ENCODE results near the gene EFR3B.
"Not testable (repeated sequence)": the region's sequence is repeated elsewhere in the genome, so short reads cannot be mapped to it uniquely, and the experiment has no call there.

EFR3B gene

DNA sequence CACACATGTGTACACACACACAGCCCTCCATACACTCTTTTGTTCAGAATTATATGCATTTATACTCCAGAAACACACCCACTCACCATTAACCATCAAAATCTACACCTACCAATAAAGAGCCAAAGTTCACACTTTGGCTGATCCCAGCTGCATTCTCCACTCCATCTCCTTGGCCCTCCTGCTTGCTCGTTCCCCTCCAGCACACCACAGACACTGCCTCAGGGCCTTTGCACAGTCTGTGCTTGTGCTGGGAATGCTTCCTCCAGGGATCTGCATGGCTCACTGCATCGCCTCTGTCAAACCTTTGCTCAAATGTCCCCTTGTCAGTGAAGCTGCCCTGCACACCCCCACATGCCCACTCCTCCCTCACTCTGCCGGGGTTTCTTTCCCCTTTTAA is 80.5 kb downstream of the EFR3B start:
- Histone ChIP-seq H3K4me3 (ENCODE audit: low read depth, low read length) (no peak overlapping the region), H3K4me1 (ENCODE audit: control insufficient read depth, insufficient read depth, low read length) (no peaks in the 10 kb centered on the region), H3K36me3 (ENCODE audit: control insufficient read depth in 2 of 2, insufficient read depth in 1 of 2, low read length in 2 of 2) (no peaks in the 10 kb centered on the region), H3K9me3 (ENCODE audit: control insufficient read depth, insufficient read depth, low read depth, low read length) (no peaks in the 10 kb centered on the region), H3K27ac (ENCODE audit: extremely low read depth, low read depth, low read length) (no peak overlapping the region)
- TF ChIP-seq ZNF623 (tag by site-specific recombination; IDR thresholded peaks at IDR 0.05) (peak; percentile 91), OVOL3 (tag by site-specific recombination; IDR thresholded peaks at IDR 0.05) (no peak)
- ChIA-PET CTCF (interaction anchor here (5.0 kb wide), 1 partner anchor 147 kb away, joined by 26 read pairs; no protein-coding TSS in a partner anchor), POLR2A (no interaction called here)

DNA sequence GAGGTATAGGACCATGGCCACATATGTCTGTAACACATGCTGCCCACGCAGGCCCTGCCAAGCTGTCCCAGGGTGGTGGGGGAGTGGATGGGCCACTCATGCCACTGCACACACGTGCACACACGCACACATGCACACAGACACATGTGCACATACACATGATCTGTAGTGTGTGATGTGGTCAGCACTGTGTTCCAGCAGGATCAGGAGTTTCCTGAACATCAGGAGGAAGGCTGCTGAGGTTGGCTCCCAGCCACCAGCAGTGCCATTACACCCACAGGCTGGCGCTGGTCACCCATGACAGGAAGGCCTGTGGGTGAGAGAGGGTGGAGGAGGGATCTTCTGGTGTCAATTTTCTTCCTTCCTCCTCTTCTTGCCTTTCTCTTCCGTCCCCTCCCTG is 81.8 kb downstream of the EFR3B start:
- H3K9me3 ChIP-seq (ENCODE audit: control insufficient read depth, insufficient read depth, low read depth, low read length) = no peaks in the 10 kb centered on the region
- H3K27ac ChIP-seq (ENCODE audit: extremely low read depth, low read depth, low read length) = no peak overlapping the region
- no peaks in the 10 kb centered on the region for H3K4me1 ChIP-seq (ENCODE audit: control insufficient read depth, insufficient read depth, low read length)
- POLR2A ChIA-PET = no interaction called here
- no peaks in the 10 kb centered on the region for H3K36me3 ChIP-seq (ENCODE audit: control insufficient read depth in 2 of 2, insufficient read depth in 1 of 2, low read length in 2 of 2)
- H3K4me3 ChIP-seq (ENCODE audit: low read depth, low read length) = no peak overlapping the region
- TF ChIP-seq EGR2 (tag by site-specific recombination; IDR thresholded peaks at IDR 0.05; ENCODE audit: low read depth) (peak; percentile 81), ZFHX2 (tag by site-specific recombination; conservative IDR thresholded peaks at IDR 0.05) (peak; percentile 82)
- TF ChIP-seq, protein P1, sequence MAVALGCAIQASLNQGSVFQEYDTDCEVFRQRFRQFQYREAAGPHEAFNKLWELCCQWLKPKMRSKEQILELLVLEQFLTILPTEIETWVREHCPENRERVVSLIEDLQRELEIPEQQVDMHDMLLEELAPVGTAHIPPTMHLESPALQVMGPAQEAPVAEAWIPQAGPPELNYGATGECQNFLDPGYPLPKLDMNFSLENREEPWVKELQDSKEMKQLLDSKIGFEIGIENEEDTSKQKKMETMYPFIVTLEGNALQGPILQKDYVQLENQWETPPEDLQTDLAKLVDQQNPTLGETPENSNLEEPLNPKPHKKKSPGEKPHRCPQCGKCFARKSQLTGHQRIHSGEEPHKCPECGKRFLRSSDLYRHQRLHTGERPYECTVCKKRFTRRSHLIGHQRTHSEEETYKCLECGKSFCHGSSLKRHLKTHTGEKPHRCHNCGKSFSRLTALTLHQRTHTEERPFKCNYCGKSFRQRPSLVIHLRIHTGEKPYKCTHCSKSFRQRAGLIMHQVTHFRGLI (tag by site-specific recombination; IDR thresholded peaks at IDR 0.05) = no peak
- CTCF ChIA-PET = interaction anchor here (5.0 kb wide), 1 partner anchor 148 kb away, joined by 26 read pairs; no protein-coding TSS in a partner anchor

DNA sequence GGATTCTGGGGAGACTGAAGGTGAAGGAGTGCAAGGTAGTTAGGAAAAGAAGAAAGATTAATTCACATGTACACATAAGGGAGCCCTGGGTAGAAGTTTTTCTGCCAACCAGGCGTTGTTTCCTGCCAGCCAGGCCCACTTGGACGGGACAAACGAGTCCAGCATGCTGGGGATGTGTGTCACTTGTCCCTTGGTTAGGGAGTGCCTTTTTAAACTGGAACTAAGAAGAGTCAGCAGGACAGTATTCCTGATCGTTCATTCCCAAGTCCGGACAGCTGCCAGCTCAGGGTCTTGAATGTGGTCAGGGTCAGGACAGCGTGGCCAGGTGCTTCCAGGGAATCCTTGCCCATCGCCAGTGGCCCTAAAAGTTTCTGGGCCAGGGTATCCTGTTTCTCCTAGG is 83.3 kb downstream of the EFR3B start:
- ChIA-PET CTCF (interaction anchor here (0.8 to 1.6 kb wide), 4 partner anchors 102 to 1301 kb away, joined by 3 to 12 read pairs (median 3); no protein-coding TSS in a partner anchor), POLR2A (no interaction called here)
- no peaks in the 10 kb centered on the region for H3K4me1 ChIP-seq (ENCODE audit: control insufficient read depth, insufficient read depth, low read length)
- TF ChIP-seq ZNF366 (tag by site-specific recombination; conservative IDR thresholded peaks at IDR 0.05) = no peak
- TF ChIP-seq ZNF292 (tag by site-specific recombination; IDR thresholded peaks at IDR 0.05; ENCODE audit: borderline replicate concordance, low read depth) = no peak
- TF ChIP-seq ZEB2 (tag by site-specific recombination; IDR thresholded peaks at IDR 0.05) = no peak
- TF ChIP-seq, protein P2, sequence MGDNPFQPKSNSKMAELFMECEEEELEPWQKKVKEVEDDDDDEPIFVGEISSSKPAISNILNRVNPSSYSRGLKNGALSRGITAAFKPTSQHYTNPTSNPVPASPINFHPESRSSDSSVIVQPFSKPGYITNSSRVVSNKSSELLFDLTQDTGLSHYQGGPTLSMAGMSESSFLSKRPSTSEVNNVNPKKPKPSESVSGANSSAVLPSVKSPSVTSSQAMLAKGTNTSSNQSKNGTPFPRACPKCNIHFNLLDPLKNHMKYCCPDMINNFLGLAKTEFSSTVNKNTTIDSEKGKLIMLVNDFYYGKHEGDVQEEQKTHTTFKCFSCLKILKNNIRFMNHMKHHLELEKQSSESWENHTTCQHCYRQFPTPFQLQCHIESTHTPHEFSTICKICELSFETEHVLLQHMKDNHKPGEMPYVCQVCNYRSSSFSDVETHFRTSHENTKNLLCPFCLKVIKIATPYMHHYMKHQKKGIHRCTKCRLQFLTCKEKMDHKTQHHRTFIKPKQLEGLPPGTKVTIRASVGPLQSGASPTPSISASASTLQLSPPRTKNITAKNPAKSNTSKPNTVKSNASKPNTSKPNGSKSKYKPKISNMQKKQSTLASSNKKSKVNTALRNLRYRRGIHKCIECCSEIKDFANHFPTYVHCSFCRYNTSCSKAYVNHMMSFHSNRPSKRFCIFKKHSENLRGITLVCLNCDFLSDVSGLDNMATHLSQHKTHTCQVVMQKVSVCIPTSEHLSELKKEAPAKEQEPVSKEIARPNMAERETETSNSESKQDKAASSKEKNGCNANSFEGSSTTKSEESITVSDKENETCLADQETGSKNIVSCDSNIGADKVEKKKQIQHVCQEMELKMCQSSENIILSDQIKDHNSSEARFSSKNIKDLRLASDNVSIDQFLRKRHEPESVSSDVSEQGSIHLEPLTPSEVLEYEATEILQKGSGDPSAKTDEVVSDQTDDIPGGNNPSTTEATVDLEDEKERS (tag by site-specific recombination; IDR thresholded peaks at IDR 0.05) = no peak
- no peak for TF ChIP-seq ZIC2 (tag by site-specific recombination; IDR thresholded peaks at IDR 0.05)
- TF ChIP-seq ZNF837 (tag by site-specific recombination; IDR thresholded peaks at IDR 0.05) = no peak
- TF ChIP-seq ZNF169 (tag by site-specific recombination; IDR thresholded peaks at IDR 0.05) = no peak
- H3K4me3 ChIP-seq (ENCODE audit: low read depth, low read length) = no peak overlapping the region
- H3K27ac ChIP-seq (ENCODE audit: extremely low read depth, low read depth, low read length) = no peak overlapping the region
- H3K9me3 ChIP-seq (ENCODE audit: control insufficient read depth, insufficient read depth, low read depth, low read length) = no peaks in the 10 kb centered on the region
- peaks cover 0 to 2% of the 10 kb centered on the region in 2 experiments; a peak in 1 of 3 replicates for H3K36me3 ChIP-seq (ENCODE audit: control insufficient read depth in 2 of 2, insufficient read depth in 1 of 2, low read length in 2 of 2)

DNA sequence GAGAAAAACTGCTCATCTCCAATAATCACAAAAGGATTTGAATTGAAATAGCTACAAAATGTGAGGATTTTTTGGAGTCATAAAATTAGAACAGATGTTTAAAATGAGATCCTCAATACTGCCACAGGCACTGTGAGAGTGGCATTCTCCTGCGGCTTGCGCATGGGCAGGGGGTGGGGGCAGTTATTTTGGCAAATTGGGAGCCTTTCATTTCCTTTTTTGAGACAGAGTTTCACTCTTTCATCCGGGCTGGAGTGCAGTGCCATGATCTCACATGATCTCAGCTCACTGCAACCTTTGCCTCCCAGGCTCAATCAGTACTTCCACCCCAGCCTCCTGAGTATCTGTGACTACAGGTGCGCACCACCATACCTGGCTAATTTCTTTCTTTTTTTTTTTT is 84.1 kb downstream of the EFR3B start:
- no peaks in the 10 kb centered on the region for H3K4me1 ChIP-seq (ENCODE audit: control insufficient read depth, insufficient read depth, low read length)
- no peaks in the 10 kb centered on the region for H3K9me3 ChIP-seq (ENCODE audit: control insufficient read depth, insufficient read depth, low read depth, low read length)
- TF ChIP-seq IKZF3 (tag by site-specific recombination; IDR thresholded peaks at IDR 0.05) = no peak
- ChIA-PET CTCF (interaction anchor here (0.7 to 5.7 kb wide), 7 partner anchors 24 to 1302 kb away, joined by 3 to 114 read pairs (median 3); no protein-coding TSS in a partner anchor), POLR2A (no interaction called here)
- H3K36me3 ChIP-seq (ENCODE audit: control insufficient read depth in 2 of 2, insufficient read depth in 1 of 2, low read length in 2 of 2) = peaks cover 0 to 5% of the 10 kb centered on the region in 2 experiments; a peak in 1 of 3 replicates
- no peak overlapping the region for H3K4me3 ChIP-seq (ENCODE audit: low read depth, low read length)
- no peak overlapping the region for H3K27ac ChIP-seq (ENCODE audit: extremely low read depth, low read depth, low read length)

DNA sequence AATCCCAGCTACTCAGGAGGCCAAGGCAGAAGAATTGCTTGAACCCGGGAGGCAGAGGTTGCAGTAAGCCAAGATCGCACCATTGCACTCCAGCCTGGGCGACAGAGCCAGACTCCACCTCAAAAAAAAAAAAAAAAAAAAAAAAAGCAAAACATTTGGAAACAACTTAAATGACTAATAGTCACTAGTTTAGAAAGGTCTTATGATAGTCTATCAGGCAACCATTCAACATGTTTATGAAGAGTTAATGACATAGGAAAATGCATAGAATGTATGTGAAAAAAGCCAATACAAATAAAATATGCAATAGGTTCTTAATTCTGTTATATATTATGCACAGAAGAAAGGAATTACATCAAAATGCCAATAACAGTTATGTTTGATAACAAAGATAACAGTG is 85.2 kb downstream of the EFR3B start:
- CTCF ChIA-PET = interaction anchor here (0.8 to 5.7 kb wide), 3 partner anchors 8 to 151 kb away, joined by 3 to 114 read pairs (median 3); no protein-coding TSS in a partner anchor
- H3K27ac ChIP-seq (ENCODE audit: extremely low read depth, low read depth, low read length); H3K36me3 ChIP-seq (ENCODE audit: control insufficient read depth in 2 of 2, insufficient read depth in 1 of 2, low read length in 2 of 2); H3K9me3 ChIP-seq (ENCODE audit: control insufficient read depth, insufficient read depth, low read depth, low read length); POLR2A ChIA-PET; H3K4me3 ChIP-seq (ENCODE audit: low read depth, low read length); H3K4me1 ChIP-seq (ENCODE audit: control insufficient read depth, insufficient read depth, low read length): not testable (repeated sequence)
